ENCODE measurements around the gene SUCLG2. TPM values are rescaled to one million over a fixed set of nuclear protein-coding genes. Genes with fewer than 3 reads are reported as not detected.

SUCLG2 gene
- total and polyA plus RNA-seq, 9 of the 15 experiments (the other 6 are each of a cell fraction or from before 2014, with no cell fraction given) = 10.1 to 41.4 (median 29.0) TPM

DNA sequence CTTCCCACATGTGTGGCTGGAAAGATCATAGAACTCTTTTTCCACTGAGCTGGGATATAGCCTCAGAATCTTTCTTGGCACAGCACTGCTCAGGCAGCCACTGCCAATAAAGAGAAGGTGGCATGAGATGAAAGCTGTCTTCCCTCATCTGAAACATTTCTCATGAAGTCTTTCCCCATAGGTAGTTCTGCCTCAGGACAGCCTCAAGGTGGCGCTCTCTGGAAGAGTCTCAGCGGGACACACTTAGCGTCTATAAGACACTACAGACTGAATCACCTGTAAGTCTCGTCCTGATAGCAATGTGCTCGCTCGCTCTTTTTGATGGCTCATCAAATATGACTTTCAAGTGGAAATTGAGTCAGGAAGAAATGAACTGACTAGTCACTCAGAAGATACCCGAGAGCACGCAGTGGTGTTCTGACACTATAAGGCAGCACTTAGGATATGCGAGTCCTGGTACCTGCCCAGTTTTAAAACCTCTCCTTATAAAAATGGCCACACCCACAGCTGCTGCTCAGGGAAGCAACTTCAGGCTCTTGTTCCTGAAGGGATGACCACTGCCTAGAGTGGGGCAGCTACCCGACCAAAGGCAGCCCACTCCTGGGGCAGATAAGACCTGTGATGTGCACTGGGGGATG lies 269.5 kb downstream of the SUCLG2 start (continued):
- TF ChIP-seq, protein P1, sequence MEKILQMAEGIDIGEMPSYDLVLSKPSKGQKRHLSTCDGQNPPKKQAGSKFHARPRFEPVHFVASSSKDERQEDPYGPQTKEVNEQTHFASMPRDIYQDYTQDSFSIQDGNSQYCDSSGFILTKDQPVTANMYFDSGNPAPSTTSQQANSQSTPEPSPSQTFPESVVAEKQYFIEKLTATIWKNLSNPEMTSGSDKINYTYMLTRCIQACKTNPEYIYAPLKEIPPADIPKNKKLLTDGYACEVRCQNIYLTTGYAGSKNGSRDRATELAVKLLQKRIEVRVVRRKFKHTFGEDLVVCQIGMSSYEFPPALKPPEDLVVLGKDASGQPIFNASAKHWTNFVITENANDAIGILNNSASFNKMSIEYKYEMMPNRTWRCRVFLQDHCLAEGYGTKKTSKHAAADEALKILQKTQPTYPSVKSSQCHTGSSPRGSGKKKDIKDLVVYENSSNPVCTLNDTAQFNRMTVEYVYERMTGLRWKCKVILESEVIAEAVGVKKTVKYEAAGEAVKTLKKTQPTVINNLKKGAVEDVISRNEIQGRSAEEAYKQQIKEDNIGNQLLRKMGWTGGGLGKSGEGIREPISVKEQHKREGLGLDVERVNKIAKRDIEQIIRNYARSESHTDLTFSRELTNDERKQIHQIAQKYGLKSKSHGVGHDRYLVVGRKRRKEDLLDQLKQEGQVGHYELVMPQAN (IDR thresholded peaks at IDR 0.05; ENCODE audit: borderline replicate concordance) = no peak

DNA sequence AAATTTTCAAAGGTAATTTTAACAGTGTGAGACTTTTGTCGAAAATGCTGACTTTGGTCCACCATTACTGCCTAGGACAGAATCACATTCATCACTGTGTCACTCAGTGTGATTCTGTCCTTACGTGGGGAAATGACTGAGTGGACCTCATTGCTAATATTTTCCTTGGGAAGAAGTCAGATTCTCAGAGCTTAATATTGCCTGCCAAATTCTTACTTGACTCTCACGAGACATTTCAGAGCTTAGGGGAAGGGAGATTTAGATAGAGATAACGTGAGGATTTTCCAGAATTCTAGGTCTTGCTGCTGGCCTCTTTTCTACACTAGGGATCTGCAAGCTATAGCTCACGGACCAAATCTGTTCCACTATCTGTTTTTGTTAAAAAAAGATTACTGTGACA lies 270.4 kb downstream of the SUCLG2 start:
- no peak for DNase-seq (ENCODE audit: extremely low read depth in 1 of 4, low spot score in 3 of 4)
- WGBS (ENCODE audit: insufficient coverage, low coverage, missing lambda C conversion rate) = 38% methylated on average over 5 of the region's 5 CpGs
- H2AFZ ChIP-seq (ENCODE audit: low read depth, low read length) = no peak overlapping the region
- no peak overlapping the region for H3K9ac ChIP-seq (ENCODE audit: insufficient read depth in 1 of 2, low read depth in 2 of 2, low read length in 2 of 2)
- H3K9me1 ChIP-seq (ENCODE audit: control insufficient read depth, insufficient read depth, low read length) = no peaks in the 10 kb centered on the region
- ATAC-seq = no peak
- no peaks in the 10 kb centered on the region for H3K79me2 ChIP-seq (ENCODE audit: control insufficient read depth, insufficient read depth, low read length)
- H3K4me1 ChIP-seq (replicated peaks in 1 of 2; ENCODE audit: control insufficient read depth in 2 of 2, insufficient read depth in 2 of 2, low read length in 2 of 2) = no peaks in the 10 kb centered on the region; a peak in 1 of 5 replicates
- no peaks in the 10 kb centered on the region for H3K9me3 ChIP-seq (replicated peaks; ENCODE audit: control insufficient read depth, insufficient read depth, low read depth, low read length)
- TF ChIP-seq SIX5 (IDR thresholded peaks at IDR 0.05; ENCODE audit: borderline replicate concordance in 1 of 2, insufficient read depth in 1 of 2, low read depth in 1 of 2, low read length in 2 of 2) (no peak), TAL1 (IDR thresholded peaks at IDR 0.05) (no peak), RHOXF2B (CRISPR knock-in tag; conservative IDR thresholded peaks at IDR 0.05) (no peak), ZEB2 (IDR thresholded peaks at IDR 0.05) (no peak)
- TF ChIP-seq, protein P2, sequence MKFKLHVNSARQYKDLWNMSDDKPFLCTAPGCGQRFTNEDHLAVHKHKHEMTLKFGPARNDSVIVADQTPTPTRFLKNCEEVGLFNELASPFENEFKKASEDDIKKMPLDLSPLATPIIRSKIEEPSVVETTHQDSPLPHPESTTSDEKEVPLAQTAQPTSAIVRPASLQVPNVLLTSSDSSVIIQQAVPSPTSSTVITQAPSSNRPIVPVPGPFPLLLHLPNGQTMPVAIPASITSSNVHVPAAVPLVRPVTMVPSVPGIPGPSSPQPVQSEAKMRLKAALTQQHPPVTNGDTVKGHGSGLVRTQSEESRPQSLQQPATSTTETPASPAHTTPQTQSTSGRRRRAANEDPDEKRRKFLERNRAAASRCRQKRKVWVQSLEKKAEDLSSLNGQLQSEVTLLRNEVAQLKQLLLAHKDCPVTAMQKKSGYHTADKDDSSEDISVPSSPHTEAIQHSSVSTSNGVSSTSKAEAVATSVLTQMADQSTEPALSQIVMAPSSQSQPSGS (CRISPR knock-in tag; IDR thresholded peaks at IDR 0.05) = no peak
- H3K4me3 ChIP-seq = no peak overlapping the region
- no peak overlapping the region for H3K4me2 ChIP-seq (ENCODE audit: insufficient read depth, low read length)
- no peaks in the 10 kb centered on the region for H3K36me3 ChIP-seq (ENCODE audit: control insufficient read depth, insufficient read depth, low read length)
- no peaks in the 10 kb centered on the region for H3K27me3 ChIP-seq (ENCODE audit: control insufficient read depth in 2 of 2, insufficient read depth in 2 of 2, low read length in 2 of 2)
- no peaks in the 10 kb centered on the region; the same call in 1 of the 2 replicates for H4K20me1 ChIP-seq (replicated peaks; ENCODE audit: control insufficient read depth, insufficient read depth, low read length)
- no peak overlapping the region for H3K27ac ChIP-seq (ENCODE audit: extremely low read depth, low read depth, low read length)
- in situ Hi-C loops (cut with MboI) (no loop called here), intact Hi-C loops (cut with micrococcal nuclease) (loop anchor here (1.0 to 5.0 kb wide), 3 partner anchors 273 to 1493 kb away; no protein-coding TSS in a partner anchor)
- CTCF ChIA-PET (ENCODE audit: low intra/inter-chr PET ratio) = no interaction called here
- POLR2A ChIA-PET = no interaction called here
- BruUV-seq (replicated peaks) = no TSS peak
- no peak for FAIRE-seq

All from K562 (cell line).